ENCODE data around the gene WT1. TPM values are rescaled to one million over a fixed set of nuclear protein-coding genes. Genes with fewer than 3 reads are reported as not detected.

The WT1 gene
- total and polyA plus RNA-seq, 11 donors = 1.0 to 16.6 (median 2.2) TPM

DNA sequence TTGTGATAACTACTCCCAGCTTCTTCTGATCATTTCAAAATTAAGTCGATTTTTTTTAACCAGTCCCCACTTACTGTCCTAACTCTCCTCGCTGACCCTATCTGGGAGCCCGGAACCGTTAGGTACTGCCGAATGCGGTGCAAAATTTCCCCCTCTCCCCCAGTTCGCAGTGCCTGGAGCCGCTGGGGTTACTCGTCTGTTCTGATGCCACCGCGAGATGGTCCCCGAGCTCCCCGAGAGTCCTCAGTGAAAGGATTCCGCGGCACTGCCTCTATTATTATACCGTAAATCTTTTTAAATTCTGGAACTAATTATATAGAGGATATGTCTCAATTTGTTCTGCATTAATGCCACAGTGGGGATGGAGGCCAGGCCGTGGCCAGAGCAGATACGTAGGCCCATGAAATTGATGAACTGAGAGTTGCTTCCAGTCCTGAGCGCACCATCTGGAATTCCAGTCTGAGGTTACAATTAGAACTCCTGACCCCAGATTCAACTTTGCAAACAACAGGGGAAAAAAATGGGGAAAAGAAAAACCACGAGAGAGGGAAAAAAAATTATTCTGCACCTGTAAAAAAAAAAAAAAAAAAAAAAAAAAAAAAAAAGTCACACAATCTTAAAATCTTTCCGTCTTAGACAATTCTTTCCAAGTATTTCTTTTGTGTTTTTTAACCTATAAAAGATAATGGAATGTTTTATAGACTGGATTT, 4.3 kb upstream of the WT1 start:
- Histone ChIP-seq H3K4me3 (peak overlapping the region in 1 of 12 donors; percentile 33), H3K9me3 (no peaks in the 10 kb centered on the region), H3K27me3 (peaks cover 14 to 93% (median 73%) of the 10 kb centered on the region in 9 donors), H3K4me1 (peaks cover 0 to 43% (median 10%) of the 10 kb centered on the region in 12 donors), H3K27ac (no peak overlapping the region), H3K36me3 (no peaks in the 10 kb centered on the region)
- 40 to 55% (median 50%) methylated on average over 21 of the region's 21 CpGs for WGBS, 4 donors
- intact Hi-C loops (cut with DNase I) = loop anchor here in 3 of 10 donors (5.0 to 10.0 kb wide), 3 partner anchors 52 to 145 kb away; partner anchors contain the start of gene EIF3M (in 3 of the 3)
- DNase-seq = no peak
- TF ChIP-seq, protein P1, sequence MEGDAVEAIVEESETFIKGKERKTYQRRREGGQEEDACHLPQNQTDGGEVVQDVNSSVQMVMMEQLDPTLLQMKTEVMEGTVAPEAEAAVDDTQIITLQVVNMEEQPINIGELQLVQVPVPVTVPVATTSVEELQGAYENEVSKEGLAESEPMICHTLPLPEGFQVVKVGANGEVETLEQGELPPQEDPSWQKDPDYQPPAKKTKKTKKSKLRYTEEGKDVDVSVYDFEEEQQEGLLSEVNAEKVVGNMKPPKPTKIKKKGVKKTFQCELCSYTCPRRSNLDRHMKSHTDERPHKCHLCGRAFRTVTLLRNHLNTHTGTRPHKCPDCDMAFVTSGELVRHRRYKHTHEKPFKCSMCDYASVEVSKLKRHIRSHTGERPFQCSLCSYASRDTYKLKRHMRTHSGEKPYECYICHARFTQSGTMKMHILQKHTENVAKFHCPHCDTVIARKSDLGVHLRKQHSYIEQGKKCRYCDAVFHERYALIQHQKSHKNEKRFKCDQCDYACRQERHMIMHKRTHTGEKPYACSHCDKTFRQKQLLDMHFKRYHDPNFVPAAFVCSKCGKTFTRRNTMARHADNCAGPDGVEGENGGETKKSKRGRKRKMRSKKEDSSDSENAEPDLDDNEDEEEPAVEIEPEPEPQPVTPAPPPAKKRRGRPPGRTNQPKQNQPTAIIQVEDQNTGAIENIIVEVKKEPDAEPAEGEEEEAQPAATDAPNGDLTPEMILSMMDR (IDR thresholded peaks at IDR 0.05) = no peak
- no peak for TF ChIP-seq POLR2A (IDR thresholded peaks at IDR 0.05)
- ATAC-seq = no peak

DNA sequence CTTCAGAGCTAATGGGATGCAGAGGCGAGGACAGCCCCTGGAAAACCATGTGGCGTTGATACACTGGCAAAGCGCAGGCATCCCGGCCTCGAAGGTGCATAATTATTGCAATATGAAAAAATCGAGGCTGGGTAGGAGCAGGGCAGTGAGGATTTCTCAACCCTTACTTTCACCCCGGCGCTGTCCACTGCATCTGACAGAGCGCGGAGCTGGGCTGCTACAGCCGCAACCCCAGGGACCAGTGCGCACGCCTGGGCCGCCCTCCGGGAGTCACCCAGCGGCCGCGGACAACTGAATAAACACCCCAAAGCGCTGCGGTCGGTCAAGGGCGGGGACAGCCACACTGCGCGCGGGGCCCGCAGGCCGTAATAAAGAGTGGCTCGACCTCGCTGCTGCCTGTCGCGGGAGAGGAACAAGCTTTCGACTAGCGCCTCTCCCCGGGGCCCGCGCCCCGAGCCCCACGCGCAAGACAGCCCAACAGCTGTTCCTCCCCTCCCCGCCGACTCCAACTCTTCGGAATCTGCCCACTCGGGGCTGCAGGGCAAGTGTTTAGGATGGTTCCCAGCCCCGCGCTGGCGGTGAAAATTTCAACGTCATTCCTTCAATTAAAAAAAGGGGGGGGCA, 3.6 kb upstream of the WT1 start:
- Histone ChIP-seq H3K4me1 (peaks cover 0 to 49% (median 10%) of the 10 kb centered on the region in 12 donors), H3K36me3 (no peaks in the 10 kb centered on the region), H3K27me3 (peaks cover 16 to 94% (median 80%) of the 10 kb centered on the region in 9 donors), H3K9me3 (no peaks in the 10 kb centered on the region), H3K4me3 (peak overlapping the region in 4 of 12 donors; percentile 4 to 33 (median 22)), H3K27ac (no peak overlapping the region)
- intact Hi-C loops (cut with DNase I) = loop anchor here in 3 of 10 donors (5.0 to 10.0 kb wide), 3 partner anchors 52 to 146 kb away; partner anchors contain the start of gene EIF3M (in 3 of the 3)
- WGBS, 4 donors = 28 to 47% (median 40%) methylated on average over 16 to 47 of the region's 47 CpGs
- no peak for TF ChIP-seq POLR2A (IDR thresholded peaks at IDR 0.05)
- TF ChIP-seq, protein P1 (IDR thresholded peaks at IDR 0.05) = no peak
- DNase-seq (no peak), ATAC-seq (no peak)

DNA sequence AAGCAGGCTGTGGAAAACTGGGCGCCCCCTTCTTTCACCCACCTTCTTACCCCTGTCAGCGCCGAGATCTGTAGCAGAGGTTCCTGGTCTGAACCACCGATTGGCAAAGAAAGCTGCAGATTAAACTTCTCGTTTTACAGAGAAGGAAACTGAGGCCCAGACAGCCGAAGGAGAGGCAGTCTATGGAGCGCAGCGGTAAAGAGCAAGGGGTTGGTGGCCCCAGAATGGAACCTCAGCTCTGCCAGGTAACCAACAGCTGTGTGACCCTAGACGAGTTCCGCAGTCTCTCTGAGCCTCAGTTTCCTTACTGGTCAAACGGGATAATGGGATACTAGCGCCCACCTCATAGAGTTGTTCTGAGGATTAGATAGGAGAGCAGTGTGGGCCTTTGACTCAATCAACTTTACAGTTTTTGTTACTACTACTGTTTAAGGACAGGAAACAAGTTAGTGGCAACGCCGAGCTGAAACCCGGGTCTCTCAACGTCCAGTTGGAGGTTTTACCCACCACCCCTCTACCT, 3.1 kb upstream of the WT1 start:
- intact Hi-C loops (cut with DNase I) = loop anchor here in 3 of 10 donors (5.0 to 10.0 kb wide), 3 partner anchors 51 to 146 kb away; partner anchors contain the start of gene EIF3M (in 3 of the 3)
- TF ChIP-seq, protein P1 (IDR thresholded peaks at IDR 0.05) = no peak
- TF ChIP-seq POLR2A (IDR thresholded peaks at IDR 0.05) = no peak
- peak overlapping the region in 1 of 12 donors; percentile 96 for H3K27ac ChIP-seq
- ATAC-seq = no peak
- no peaks in the 10 kb centered on the region for H3K9me3 ChIP-seq
- peak overlapping the region in 1 of 12 donors; percentile 76 for H3K4me3 ChIP-seq
- 31 to 59% (median 40%) methylated on average over 16 of the region's 16 CpGs for WGBS, 4 donors
- no peaks in the 10 kb centered on the region for H3K36me3 ChIP-seq
- H3K27me3 ChIP-seq = peaks cover 16 to 100% (median 86%) of the 10 kb centered on the region in 9 donors
- H3K4me1 ChIP-seq = peaks cover 0 to 52% (median 10%) of the 10 kb centered on the region in 12 donors
- no peak for DNase-seq

All from heart left ventricle (tissue), 16 donors.